Measurements from ENCODE around the gene WFIKKN1.

The WFIKKN1 gene

DNA sequence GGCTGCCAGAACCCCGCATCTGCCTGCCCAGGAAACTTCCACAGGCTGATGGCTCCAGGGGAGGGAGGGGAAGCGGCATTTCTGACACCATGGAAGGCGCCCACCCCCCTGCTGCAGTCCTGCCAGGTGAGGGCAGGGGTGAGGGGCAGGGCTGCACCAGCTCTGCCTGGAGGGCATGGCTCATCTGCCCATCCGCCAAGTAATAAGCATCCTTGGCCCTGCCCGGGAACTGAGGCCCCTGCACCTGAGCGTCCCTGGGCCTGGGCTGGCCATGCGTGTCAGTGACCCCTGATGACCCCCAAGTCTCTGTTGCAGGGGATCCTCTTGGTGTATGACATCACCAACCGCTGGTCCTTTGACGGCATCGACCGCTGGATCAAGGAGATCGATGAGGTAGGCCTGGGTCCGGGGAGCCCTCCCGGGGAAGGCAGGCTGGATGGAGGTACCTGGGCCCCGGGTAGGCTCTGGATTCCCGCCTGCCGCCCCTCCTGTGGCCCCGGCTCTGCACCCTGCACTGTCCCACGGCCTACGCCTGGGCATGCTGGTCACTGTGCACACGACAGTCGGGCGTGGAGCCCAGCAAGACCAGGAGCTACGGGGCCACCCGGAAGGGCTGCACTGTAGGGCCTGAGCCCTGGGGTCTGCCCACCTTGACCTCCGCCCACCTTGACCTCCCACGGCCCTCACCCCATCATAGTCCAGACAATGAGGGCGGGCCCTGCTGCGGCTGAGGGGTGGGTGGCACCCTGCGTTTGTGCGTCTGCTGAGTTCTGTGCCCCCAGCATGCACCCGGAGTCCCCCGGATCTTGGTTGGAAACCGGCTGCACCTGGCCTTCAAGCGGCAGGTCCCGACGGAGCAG, 5.4 kb upstream of the WFIKKN1 start:
- no peak for DNase-seq

DNA sequence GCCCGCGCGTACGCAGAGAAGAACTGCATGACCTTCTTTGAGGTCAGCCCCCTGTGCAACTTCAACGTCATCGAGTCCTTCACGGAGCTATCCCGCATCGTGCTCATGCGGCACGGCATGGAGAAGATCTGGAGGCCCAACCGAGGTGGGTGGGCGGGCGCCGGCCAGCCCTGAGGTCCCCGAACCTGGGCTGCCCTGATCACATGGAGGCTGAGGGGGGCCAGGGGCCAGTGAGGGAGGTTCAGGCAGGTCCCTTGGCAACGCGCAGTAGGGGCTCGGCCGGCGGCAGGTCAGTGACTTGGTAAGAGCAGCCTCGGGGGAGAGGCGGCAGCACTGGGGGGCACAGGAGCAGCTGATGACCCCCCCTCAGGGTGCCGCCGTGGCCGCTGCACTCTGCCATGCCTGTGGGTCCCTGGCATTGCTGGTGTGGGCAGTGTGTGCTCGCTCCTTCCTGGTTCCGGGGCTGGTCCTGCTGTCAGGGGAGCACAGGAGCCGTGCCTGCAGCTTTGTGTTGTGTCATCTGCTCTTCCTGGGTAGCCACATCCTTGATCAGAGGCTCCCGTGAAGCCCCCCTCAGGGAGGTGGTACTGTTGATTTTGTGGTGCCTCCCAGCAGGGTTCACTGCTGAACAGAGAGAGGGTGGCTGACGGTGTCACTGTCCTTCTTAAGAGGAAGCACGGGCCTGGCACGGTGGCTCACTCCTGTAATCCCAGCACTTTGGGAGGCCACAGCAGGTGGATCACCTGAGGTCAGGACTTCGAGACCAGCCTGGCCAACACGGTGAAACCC, 4.6 kb upstream of the WFIKKN1 start:
- DNase-seq: no peak

DNA sequence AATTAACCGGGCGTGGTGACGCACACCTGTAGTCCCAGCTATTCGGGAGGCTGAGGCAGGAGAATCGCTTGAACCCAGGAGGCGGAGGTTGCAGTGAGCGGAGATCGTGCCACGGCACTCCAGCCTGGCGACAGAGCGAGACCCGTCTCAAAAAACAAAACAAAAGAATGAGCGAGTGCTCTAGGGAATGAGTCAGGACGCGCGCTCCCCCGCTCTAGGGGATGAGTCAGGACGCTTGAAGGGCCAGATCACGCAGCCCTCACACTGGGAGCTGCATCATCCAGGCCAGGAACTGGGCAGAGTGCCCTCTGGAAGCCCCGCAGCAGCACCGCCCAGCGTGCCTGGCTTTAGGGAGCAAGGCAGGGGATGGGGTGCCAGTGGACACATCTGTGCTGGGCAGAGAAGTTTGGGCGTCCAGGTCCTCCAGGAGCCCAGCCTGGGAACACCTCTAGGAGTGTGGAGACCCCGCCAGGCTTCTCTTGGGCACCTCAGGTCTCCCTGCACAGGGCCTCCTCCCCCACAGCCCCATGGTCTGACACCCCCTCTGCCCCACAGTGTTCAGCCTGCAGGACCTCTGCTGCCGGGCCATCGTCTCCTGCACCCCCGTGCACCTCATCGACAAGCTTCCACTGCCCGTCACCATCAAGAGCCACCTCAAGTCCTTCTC, 3.9 kb upstream of the WFIKKN1 start:
- DNase-seq: no peak

GRCh38 chr16:627454-628239, 3.1 kb upstream of the WFIKKN1 start:
- DNase-seq: no peak

DNA sequence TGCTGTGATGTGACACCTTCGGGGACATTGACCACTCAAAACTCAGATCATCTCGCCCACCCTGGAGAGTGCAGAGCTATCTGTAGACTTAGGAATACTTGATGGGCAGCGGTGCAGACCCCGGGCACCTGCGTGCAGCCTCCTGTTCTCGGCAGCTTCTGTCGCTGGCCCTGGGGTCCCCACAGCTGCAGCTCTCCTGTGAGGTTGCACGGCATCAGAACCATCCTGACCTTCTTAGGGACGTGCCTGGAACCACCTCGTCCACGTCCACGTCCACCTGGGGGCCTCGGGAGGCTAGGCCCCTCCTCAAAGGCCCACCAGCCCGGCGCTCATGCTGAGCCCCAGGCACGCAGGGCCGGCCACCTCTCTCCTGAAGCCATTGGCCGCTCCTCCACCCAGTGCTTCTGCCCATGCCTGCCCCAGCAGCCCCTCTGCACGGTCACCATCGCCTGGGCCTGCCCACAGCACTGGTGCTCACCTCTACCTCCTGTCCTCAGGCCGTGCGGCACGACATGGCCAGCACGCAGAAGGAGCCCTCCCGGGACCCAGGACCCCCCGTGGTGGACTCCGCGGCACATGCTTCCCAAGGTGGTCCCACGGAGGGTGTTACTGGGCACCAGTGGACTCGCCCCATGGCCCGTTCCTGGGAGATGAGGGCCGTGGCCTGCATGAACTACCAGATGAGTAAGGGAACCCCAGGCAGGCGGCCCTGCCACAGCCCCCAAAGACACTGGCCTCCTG, 2.3 kb upstream of the WFIKKN1 start:
- no peak for DNase-seq

DNA sequence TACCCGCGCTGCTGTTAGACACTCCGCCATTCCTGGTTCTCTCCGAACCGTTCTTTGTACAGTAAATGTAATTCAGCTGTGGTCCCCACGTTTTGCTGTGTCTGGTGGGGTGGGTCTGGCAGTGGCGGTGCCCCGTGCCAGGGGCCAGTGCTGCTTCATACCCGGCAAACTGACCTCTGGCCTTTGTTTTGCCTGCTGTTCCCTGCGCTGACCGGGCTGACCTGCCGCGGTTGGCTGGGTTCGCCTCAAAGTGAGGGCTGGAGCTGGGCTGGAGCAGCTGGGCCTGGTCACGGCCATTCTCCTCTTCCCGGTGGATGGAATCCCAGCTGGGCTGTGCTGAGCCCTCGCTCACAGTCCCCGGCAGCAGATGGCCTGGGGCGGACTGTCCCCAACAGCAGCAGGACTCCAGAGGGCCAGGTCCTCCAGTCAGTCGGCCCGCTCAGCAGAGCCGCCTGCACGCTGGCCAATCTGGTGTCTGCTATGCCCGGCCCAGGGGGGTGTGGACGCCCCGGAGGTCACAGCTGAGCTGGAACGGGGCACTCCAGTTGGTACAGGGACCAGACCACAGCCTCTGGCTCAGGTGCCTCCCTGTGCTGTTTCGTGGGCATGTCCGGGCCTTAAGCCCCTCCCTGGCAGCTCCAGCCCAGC, 1.5 kb upstream of the WFIKKN1 start:
- no peak for DNase-seq

DNA sequence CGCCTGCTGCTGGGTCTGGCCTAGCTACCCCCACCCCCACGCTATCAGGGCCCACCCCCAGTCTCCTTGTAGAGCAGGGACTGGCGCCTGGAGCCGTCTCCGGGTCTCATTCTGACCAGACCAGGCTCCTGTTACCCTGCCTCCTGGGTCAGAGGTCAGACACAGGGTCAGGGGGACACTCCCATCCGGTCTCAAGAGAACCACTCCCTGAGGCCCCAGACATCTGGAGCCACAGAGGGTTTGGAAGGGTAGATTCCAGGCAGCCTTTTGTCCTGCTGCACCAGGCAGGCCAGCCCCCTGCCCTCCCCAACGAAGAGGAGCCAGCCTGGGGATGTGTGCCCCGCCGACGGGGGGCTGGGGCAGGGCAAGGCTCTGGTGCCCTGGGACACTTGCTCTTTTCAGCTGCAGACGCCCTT, 944 bp upstream of the WFIKKN1 start:
- no peak for DNase-seq

DNA sequence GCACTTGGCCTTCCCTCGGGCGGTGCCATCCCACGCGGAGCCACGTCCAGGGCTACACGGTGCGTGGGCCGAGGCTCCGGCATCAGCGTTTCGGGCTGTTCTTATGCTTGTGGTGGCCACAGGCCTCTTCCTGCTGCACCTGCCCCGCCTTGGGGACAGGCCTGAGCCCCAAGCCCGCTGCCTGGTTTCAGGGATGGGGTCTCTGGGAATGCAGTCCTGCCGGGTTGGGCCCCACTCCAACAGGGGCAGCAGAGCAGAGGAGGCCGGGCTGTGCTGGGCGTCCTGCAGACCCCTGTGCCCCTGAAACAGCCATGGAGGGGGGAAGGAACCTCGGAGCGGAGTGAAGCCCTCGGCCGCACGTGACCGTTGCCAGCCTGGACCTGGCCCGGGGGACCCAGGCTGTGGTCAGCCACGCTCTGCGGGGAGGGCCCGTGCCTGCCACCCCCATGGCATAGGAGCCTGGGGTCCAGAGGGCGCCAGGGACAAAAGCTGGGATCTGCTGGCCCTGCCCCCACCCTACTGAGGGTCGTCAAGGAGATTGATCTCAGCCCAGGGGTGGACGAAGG, 453 bp upstream of the WFIKKN1 start:
- no peak for DNase-seq

DNA sequence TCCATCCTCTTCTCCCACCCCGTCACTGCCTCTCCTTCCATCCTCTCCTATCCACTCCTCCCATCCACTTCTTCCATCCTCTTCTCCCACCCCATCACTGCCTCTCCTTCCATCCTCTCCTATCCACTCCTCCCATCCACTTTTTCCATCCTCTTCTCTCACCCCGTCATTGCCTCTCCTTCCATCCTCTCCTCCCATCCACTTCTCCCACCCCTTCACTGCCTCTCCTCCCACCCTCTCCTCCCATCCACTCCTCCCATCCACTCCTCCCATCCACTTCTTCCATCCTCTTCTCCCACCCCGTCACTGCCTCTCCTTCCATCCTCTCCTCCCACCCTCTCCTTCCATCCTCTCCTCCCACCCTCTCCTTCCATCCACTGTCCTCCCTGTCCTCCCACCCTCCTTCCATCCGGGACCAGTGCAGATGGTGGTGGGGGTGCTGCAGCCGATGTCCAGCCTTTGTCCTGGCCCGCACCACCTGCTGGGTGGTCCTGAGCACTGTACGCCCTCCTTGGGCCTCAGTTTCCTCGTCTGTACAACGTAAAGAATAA, 1.1 kb downstream of the WFIKKN1 start:
- DNase-seq: no peak

DNA sequence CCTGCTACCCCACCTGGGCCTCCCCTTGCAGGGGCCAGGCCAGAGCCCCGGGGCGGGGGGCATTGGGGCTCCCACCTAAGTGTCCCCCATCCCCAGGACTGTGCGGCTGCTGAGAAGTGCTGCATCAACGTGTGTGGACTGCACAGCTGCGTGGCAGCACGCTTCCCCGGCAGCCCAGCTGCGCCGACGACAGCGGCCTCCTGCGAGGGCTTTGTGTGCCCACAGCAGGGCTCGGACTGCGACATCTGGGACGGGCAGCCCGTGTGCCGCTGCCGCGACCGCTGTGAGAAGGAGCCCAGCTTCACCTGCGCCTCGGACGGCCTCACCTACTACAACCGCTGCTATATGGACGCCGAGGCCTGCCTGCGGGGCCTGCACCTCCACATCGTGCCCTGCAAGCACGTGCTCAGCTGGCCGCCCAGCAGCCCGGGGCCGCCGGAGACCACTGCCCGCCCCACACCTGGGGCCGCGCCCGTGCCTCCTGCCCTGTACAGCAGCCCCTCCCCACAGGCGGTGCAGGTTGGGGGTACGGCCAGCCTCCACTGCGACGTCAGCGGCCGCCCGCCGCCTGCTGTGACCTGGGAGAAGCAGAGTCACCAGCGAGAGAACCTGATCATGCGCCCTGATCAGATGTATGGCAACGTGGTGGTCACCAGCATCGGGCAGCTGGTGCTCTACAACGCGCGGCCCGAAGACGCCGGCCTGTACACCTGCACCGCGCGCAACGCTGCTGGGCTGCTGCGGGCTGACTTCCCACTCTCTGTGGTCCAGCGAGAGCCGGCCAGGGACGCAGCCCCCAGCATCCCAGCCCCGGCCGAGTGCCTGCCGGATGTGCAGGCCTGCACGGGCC, 1.9 kb downstream of the WFIKKN1 start:
- no peak for DNase-seq

- DNase-seq: no peak
Observed at GRCh38 chr16:633336-634050, 2.7 kb downstream of the WFIKKN1 start.

DNA sequence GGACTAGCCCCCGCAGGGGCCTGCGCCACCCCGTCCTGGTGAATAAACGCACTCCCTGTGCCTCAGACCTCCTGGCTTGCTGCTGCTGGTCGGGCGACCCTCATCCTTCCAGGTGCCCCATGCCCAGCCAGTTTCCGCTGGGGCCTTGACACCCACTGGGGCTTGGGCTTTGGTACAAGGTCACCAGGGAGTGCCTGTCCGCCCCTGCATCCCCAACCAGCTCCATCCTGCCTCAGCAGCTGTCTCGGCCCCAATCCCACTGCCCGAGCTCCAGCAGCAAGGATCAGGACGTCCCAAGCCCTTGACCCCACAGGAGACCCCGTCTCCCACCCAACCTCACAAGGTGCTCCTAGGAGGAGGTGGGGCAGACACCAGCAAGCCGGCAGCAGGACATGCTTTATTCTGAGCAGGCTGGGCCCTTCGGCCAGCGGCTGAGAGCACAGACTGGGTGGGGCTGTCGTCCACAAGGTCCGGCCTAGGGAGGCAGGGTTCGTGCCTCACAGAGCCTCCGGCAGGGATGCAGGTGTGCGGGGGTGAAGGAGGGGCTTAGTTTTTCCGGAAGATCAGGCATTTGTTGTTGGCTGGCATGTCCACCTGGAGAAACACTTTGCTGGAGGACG, 3.4 kb downstream of the WFIKKN1 start:
- no peak for DNase-seq

- no peak for DNase-seq
Observed at GRCh38 chr16:634996-635395, 4.2 kb downstream of the WFIKKN1 start.

GRCh38 chr16:635573-636205, 4.9 kb downstream of the WFIKKN1 start:
- DNase-seq: peak; percentile 27

DNA sequence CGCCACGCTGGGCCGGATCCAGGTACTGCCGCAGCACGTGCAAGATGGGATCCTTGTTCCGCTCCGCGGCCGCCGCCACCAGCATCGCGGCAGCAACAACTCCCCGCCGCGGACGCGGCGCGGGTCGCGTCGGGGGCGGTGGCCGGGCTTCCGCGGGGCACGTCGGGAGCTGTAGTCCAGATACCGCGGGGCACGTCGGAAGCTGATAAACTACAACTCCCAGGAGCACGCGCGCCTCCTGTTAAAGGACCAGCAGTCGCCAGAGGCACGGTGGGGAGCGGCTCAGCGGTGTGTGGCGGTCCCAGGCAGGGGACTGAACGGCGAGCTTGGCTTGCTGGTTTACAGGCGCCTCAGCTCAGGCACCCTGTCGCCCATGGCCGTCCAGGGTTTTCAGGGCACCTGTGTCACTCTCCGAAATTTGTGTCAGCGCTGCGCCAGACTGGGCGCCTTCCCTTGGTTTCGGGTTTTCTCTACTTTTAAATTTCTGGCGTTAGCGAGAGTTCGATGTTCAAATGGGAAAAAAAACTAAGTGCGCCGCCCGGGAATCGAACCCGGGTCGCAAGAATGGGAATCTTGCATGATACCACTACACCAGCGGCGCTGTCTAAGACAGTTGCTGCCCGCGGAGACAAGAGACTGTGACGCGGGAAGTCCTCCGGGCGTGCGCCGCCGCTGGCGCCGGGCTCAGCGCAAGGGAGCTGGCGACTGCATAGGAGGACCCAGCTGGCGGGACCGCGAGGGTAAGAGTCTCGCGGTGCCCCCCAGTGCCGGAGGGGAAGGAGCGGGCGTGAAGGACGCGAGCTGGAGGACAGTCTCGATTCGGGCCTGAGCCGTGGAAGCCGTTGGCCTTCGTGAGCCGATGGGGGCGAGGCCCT, 5.7 kb downstream of the WFIKKN1 start, which contains the start of gene METTL26:
METTL26 (minus strand) TSS at position 100 of the 875 bp plus-strand sequence; CDS start at position 85, 15 bp downstream.
- peak; percentile 98 for DNase-seq

- peak; percentile 95 for DNase-seq
Observed at GRCh38 chr16:637081-638018, 6.6 kb downstream of the WFIKKN1 start.

All from hematopoietic multipotent progenitor cell treated with erythropoietin and hydrocortisone succinate and interleukin-3 and kit ligand, for 4 days (in vitro differentiated cells).